Measurements from ENCODE around the gene LY6G6D.

DNA sequence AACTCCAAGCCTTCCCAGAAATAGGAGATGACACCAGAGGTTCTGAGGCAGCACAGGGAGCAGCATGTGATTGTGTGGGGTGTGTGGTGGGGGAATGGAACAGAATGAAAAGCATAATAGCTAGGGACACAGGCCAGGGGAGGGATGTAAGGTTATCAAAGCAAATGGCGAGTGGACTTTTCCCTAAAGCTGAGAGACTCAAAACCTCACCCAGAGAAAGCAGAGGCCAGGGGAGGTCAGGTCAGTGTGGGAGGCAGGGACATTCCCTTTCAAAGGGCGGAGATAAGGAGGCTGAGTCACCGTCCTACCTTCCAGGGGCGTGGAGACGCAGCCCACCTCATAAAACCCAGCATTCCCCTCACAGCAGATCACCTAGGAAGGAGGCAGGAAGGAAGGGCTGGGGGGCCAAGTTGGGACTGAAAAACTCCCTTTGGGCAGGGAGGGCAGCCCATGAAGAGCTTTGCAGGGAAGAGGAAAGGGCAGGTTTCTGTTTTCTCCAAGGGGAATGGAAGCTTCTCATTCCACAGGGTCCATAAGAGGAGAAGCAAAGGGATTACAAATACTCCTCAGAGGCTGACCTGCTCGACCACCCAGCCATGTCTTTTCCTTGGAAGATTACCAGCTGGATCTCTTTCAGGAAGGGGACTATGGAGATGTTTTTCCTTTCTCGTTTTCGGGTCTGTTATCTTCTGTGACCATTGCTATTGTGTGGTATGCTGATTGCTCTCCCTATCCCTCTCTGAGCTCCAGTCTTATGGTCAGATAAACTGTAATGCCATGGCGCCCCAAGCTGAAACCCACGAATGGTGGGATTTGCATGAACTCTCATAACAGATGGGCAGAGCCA, 24.7 kb upstream of the LY6G6D start:
- TF ChIP-seq, protein P1, sequence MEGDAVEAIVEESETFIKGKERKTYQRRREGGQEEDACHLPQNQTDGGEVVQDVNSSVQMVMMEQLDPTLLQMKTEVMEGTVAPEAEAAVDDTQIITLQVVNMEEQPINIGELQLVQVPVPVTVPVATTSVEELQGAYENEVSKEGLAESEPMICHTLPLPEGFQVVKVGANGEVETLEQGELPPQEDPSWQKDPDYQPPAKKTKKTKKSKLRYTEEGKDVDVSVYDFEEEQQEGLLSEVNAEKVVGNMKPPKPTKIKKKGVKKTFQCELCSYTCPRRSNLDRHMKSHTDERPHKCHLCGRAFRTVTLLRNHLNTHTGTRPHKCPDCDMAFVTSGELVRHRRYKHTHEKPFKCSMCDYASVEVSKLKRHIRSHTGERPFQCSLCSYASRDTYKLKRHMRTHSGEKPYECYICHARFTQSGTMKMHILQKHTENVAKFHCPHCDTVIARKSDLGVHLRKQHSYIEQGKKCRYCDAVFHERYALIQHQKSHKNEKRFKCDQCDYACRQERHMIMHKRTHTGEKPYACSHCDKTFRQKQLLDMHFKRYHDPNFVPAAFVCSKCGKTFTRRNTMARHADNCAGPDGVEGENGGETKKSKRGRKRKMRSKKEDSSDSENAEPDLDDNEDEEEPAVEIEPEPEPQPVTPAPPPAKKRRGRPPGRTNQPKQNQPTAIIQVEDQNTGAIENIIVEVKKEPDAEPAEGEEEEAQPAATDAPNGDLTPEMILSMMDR (conservative IDR thresholded peaks at IDR 0.05; ENCODE audit: low read depth, low read length) = no peak
- no peak for TF ChIP-seq EZH2 (IDR thresholded peaks at IDR 0.05; ENCODE audit: borderline replicate concordance, low read depth, low read length, poor library complexity, severe bottlenecking)
